Suprapubic skin (tissue), 4 donors: ENCODE data around the gene ABLIM3. TPM values are rescaled to one million over a fixed set of nuclear protein-coding genes. Genes with fewer than 3 reads are reported as not detected.

ENCODE experiments used
- DNase-seq, 2 donors: peaks; one replicate each; pipeline ENCODE4 v3.0.0-alpha.2; 2019; ENCODE audit warnings: low spot score in 2 of 2
- H3K27ac ChIP-seq: fragments of 200-600 bp; sonication (generic); one replicate; pipeline ENCODE4 v1.5.1; 2019
- H3K27me3 ChIP-seq: fragments of 200-600 bp; sonication (generic); one replicate; pipeline ENCODE4 v1.5.1; 2019
- H3K36me3 ChIP-seq: fragments of 200-600 bp; sonication (generic); one replicate; pipeline ENCODE4 v1.5.1; 2019
- H3K4me1 ChIP-seq: fragments of 200-600 bp; sonication (generic); one replicate; pipeline ENCODE4 v1.5.1; 2019
- H3K4me3 ChIP-seq: fragments of 200-600 bp; sonication (generic); one replicate; pipeline ENCODE4 v1.5.1; 2019; ENCODE audit warnings: mild to moderate bottlenecking
- H3K9me3 ChIP-seq: fragments of 200-600 bp; sonication (generic); one replicate; pipeline ENCODE4 v1.5.1; 2019
- CTCF ChIP-seq, 2 donors: fragments of 200-600 bp in 1 of 2; fragments of 450-650 bp in 1 of 2; sonication (generic) in 1 of 2; IDR thresholded peaks; one replicate each; pipeline ENCODE4 v1.5.1; 2016 to 2019; ENCODE audit warnings: antibody characterized with exemption in 2 of 2, mild to moderate bottlenecking in 1 of 2, moderate library complexity in 1 of 2
- EP300 ChIP-seq: sonication (generic); formaldehyde crosslinking; IDR thresholded peaks from one replicate; pipeline ENCODE4 v1.6.1; 2017; ENCODE audit warnings: antibody characterized with exemption
- POLR2A ChIP-seq, 2 donors: fragments of 450-650 bp; IDR thresholded peaks; one replicate each; pipeline ENCODE4 v1.6.1; 2017; ENCODE audit warnings: antibody characterized with exemption in 2 of 2, mild to moderate bottlenecking in 2 of 2, moderate library complexity in 2 of 2
- POLR2AphosphoS5 ChIP-seq, 3 donors: sonication (generic); formaldehyde crosslinking; IDR thresholded peaks; one replicate each; pipeline ENCODE4 v1.6.1; 2017; ENCODE audit warnings: antibody characterized with exemption in 3 of 3
- WGBS: methylation state at CpG from one replicate; pipeline ENCODE4 v1.1.5; 2018; 5-methylcytosine and 5-hydroxymethylcytosine counted together
- total RNA-seq, 4 donors: library from RNA; depleted of rRNA; stranded (reverse); fragments of >200 nt; gene quantifications; one replicate each; pipeline ENCODE4 v1.1.0, GENCODE V29; 2016

ABLIM3 gene
- total RNA-seq, 4 donors from 2014 or later, result 4.7 to 22.6 (median 13.4) TPM

- H3K9me3 ChIP-seq, result no peaks in the 10 kb centered on the region
- H3K4me1 ChIP-seq, result peaks cover 6% of the 10 kb centered on the region
- H3K27me3 ChIP-seq, result no peaks in the 10 kb centered on the region
- 40% methylated on average over 3 of the region's 3 CpGs for WGBS
- H3K36me3 ChIP-seq, result no peaks in the 10 kb centered on the region
- DNase-seq, result no peak
- TF ChIP-seq POLR2AphosphoS5 (IDR thresholded peaks at IDR 0.05), result no peak
- TF ChIP-seq CTCF (IDR thresholded peaks at IDR 0.05), result no peak
- TF ChIP-seq POLR2A (IDR thresholded peaks at IDR 0.05), result no peak
- TF ChIP-seq EP300, result no peak
- H3K4me3 ChIP-seq, result no peak overlapping the region
- H3K27ac ChIP-seq, result no peak overlapping the region
These were observed 19.0 kb downstream of the ABLIM3 start for GRCh38 chr5:149160291-149160787.

GRCh38 chr5:149161026-149161687, 19.9 kb downstream of the ABLIM3 start:
- no peak for TF ChIP-seq CTCF (IDR thresholded peaks at IDR 0.05)
- TF ChIP-seq POLR2A (IDR thresholded peaks at IDR 0.05), result no peak
- no peak for TF ChIP-seq POLR2AphosphoS5 (IDR thresholded peaks at IDR 0.05)
- TF ChIP-seq EP300, result no peak

GRCh38 chr5:149161850-149162249, 20.6 kb downstream of the ABLIM3 start:
- 89% methylated on average over 5 of the region's 5 CpGs for WGBS
- no peak overlapping the region for H3K4me3 ChIP-seq
- H3K4me1 ChIP-seq, result peaks cover 6% of the 10 kb centered on the region
- H3K27ac ChIP-seq, result no peak overlapping the region
- DNase-seq, result no peak
- no peaks in the 10 kb centered on the region for H3K9me3 ChIP-seq
- H3K27me3 ChIP-seq, result no peaks in the 10 kb centered on the region
- no peak for TF ChIP-seq EP300
- TF ChIP-seq CTCF (IDR thresholded peaks at IDR 0.05), result no peak
- TF ChIP-seq POLR2AphosphoS5 (IDR thresholded peaks at IDR 0.05), result no peak
- H3K36me3 ChIP-seq, result no peaks in the 10 kb centered on the region

More at GRCh38 chr5:149161026-149161687, 19.9 kb downstream of the ABLIM3 start:
- DNase-seq, result no peak
- Histone ChIP-seq H3K4me1 (peaks cover 6% of the 10 kb centered on the region), H3K36me3 (no peaks in the 10 kb centered on the region), H3K27ac (peak overlapping the region; percentile 44), H3K9me3 (no peaks in the 10 kb centered on the region), H3K27me3 (no peaks in the 10 kb centered on the region), H3K4me3 (no peak overlapping the region)
- WGBS, result 73% methylated on average over 9 of the region's 9 CpGs

DNA sequence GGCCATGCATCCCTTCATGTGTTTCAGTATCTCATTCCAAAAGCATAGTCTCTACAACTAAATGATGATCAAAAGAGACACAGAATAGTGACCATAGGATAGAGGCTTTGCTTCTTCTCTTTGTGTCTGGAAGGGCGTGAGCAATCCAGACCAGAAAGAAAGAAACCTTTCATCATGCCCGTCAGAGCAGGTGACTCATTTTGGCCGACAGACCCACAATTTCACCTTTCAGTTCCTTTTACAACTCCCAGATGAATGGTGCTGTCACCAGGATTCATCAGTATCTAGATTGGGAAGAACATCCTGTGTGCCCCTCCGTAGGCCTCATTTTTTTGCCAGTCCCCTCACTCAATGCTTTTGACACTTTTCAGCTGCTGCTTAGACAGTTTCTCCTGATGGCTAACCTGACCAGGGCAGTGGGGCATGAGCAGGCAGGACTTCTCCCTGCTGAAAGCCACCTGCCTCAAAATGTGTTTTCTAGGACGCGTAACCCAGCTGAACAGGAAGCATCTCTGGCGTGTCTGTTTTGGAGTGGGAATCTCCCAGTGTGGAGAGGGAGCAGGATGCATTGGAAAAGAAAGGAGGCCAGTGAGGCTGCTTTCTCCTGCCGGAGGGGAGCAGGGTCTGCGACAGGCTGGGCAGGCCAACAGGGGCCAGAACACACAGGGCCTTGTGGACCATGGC, 21.2 kb downstream of the ABLIM3 start:
- TF ChIP-seq POLR2A (IDR thresholded peaks at IDR 0.05) (no peak), POLR2AphosphoS5 (IDR thresholded peaks at IDR 0.05) (no peak), CTCF (IDR thresholded peaks at IDR 0.05) (no peak), EP300 (no peak)
- H3K27ac ChIP-seq, result no peak overlapping the region
- 86% methylated on average over 9 of the region's 9 CpGs for WGBS

DNA sequence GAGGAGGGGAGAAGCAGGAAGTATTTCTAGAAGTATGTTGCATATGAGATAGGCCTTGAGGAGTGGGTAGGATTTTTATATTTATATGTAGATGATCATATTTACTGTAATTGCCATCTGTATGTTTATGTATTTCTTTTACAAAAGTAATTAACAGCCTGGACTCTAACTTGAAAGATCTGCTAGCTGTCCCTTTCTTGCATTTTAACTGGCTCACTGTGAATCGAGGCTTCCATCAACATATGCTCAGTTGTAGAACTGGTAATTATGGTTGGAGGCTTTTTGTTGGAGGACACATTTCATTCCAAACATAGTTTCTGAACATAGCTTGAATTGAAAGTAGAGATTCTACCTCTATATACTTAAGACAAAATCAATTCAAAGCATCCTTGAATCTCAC, 23.4 kb downstream of the ABLIM3 start:
- no peak overlapping the region for H3K4me3 ChIP-seq
- WGBS, result 82% methylated on average over 1 of the region's 1 CpG
- no peak overlapping the region for H3K27ac ChIP-seq
- no peaks in the 10 kb centered on the region for H3K27me3 ChIP-seq
- no peaks in the 10 kb centered on the region for H3K9me3 ChIP-seq
- H3K36me3 ChIP-seq, result no peaks in the 10 kb centered on the region
- TF ChIP-seq POLR2A (IDR thresholded peaks at IDR 0.05) (no peak), POLR2AphosphoS5 (IDR thresholded peaks at IDR 0.05) (no peak), EP300 (no peak), CTCF (IDR thresholded peaks at IDR 0.05) (no peak)
- no peak for DNase-seq
- peaks cover 6% of the 10 kb centered on the region for H3K4me1 ChIP-seq

More for the DNA sequence above, 21.2 kb downstream of the ABLIM3 start:
- Histone ChIP-seq H3K4me1 (peaks cover 6% of the 10 kb centered on the region), H3K4me3 (no peak overlapping the region), H3K36me3 (no peaks in the 10 kb centered on the region), H3K27me3 (no peaks in the 10 kb centered on the region), H3K9me3 (no peaks in the 10 kb centered on the region)
- no peak for DNase-seq
